ENCODE data around the gene NTRK3.

Gene NTRK3

DNA sequence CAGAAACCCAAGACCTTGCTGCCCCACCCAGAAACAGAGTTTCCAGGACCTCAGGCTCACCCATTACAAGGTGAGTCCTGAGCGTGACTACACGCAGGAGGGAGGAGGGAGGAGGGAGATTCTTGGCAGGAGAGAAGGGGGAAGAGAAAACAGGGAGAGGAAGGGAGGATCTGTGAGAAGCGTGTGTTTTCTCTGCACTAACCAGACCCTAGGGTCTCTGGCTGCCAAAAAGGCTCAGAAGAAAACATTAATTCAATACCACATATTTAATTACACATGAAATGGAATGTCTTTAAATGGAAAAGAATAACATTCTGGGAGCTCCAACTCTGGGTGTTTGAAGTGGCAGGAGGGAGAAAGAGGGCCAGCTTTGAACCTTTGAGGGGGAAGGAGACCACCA is 309.0 kb downstream of the NTRK3 start:
- Histone ChIP-seq H3K4me3 (ENCODE audit: low read length) (no peak overlapping the region), H3K9me3 (replicated peaks; ENCODE audit: low read length) (no peaks in the 10 kb centered on the region), H3K9ac (ENCODE audit: low read depth, low read length) (no peak overlapping the region), H3K27me3 (ENCODE audit: control insufficient read depth, insufficient read depth, low read length) (no peaks in the 10 kb centered on the region), H3K4me1 (ENCODE audit: control insufficient read depth, insufficient read depth, low read length) (no peaks in the 10 kb centered on the region), H3K4me2 (ENCODE audit: low read length) (no peak overlapping the region), H3K36me3 (ENCODE audit: insufficient read depth, low read length) (no peaks in the 10 kb centered on the region)

DNA sequence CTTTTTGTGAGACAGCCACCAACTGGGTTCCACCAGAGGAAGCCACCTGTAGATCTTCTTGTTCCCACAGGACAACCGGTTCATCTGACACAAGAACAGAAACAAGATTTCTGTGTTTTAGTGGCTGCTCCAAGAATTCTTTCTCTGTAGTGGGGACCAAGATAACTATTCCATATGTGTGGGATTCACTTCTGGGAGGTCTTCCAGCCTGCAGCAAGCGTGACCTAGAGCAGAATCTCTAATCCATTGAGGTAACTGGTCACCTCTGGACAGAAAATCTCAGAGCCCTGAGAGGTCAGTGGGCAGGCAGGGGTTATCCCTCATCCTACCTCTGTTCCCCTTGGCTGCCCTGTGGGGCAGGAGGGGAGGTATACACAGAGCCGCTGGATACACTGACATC is 311.3 kb downstream of the NTRK3 start:
- no peaks in the 10 kb centered on the region for H3K9me3 ChIP-seq (replicated peaks; ENCODE audit: low read length)
- H3K4me3 ChIP-seq (ENCODE audit: low read length): no peak overlapping the region
- no peak overlapping the region for H3K4me2 ChIP-seq (ENCODE audit: low read length)
- no peaks in the 10 kb centered on the region for H3K4me1 ChIP-seq (ENCODE audit: control insufficient read depth, insufficient read depth, low read length)
- H3K36me3 ChIP-seq (ENCODE audit: insufficient read depth, low read length): no peaks in the 10 kb centered on the region
- H3K9ac ChIP-seq (ENCODE audit: low read depth, low read length): no peak overlapping the region
- H3K27me3 ChIP-seq (ENCODE audit: control insufficient read depth, insufficient read depth, low read length): no peaks in the 10 kb centered on the region

DNA sequence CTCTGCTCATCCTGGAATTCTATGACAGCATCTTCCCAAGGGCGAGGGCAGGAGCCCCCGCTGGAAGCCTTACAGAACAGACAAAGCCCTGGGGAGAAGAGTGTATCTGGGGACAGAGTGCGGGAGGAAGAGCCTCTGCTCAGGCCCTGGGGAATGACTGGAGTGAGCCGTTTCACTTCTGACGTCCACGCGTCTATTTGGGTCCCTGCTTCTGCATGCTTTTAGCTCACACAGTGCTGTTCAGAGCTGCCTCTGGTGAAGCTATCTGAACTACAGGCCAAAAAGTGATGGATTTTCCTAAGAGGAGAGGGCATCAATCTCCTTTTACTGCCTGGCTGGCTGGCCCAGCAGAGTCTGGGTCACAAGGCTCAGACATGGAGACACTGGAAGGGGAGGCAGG is 311.8 kb downstream of the NTRK3 start:
- H3K9me3 ChIP-seq (replicated peaks; ENCODE audit: low read length): no peaks in the 10 kb centered on the region
- H3K4me3 ChIP-seq (ENCODE audit: low read length): no peak overlapping the region
- H3K4me2 ChIP-seq (ENCODE audit: low read length): no peak overlapping the region
- H3K4me1 ChIP-seq (ENCODE audit: control insufficient read depth, insufficient read depth, low read length): no peaks in the 10 kb centered on the region
- no peaks in the 10 kb centered on the region for H3K36me3 ChIP-seq (ENCODE audit: insufficient read depth, low read length)
- no peaks in the 10 kb centered on the region for H3K27me3 ChIP-seq (ENCODE audit: control insufficient read depth, insufficient read depth, low read length)
- no peak overlapping the region for H3K9ac ChIP-seq (ENCODE audit: low read depth, low read length)

DNA sequence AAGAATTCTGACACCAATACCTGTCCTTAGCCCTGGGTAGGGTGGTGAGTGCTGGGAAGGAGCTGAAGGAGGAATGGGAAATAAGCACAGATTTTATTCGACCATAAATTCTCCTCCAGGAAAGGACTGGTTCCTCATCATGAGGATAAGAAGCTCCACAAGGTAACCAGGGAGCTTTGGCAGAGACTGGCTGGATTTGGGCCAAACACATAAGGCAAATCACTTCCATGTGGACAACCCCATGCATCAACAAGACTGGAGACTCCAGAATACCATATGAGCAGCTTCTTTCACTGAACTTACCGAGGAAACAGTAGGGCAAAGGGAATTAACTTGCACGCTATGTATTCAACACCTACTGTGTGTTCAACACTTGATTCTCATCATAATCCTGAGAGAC is 312.5 kb downstream of the NTRK3 start:
- no peaks in the 10 kb centered on the region for H3K9me3 ChIP-seq (replicated peaks; ENCODE audit: low read length)

DNA sequence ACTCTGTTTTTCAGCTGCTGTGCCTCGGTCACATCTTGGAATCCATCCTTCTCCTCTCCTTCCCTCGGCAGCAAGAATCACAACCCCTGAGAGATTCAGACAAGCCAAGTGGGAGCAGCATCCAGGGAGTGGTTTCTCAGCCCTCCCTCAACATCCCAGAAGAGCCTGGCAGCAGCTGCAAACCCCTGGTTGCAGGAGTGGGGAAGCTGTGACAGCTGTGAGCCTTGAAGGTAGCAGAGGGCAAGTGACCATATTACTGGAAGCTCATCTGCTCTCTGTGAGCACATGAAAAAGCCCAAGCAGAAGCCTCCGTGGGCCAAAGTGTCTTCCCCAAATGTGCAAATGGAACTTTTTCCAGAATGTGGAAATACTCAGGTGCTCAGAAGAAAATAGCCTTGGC is 312.9 kb downstream of the NTRK3 start:
- no peak overlapping the region for H3K9ac ChIP-seq (ENCODE audit: low read depth, low read length)
- H3K27me3 ChIP-seq (ENCODE audit: control insufficient read depth, insufficient read depth, low read length): no peaks in the 10 kb centered on the region
- no peak overlapping the region for H3K4me3 ChIP-seq (ENCODE audit: low read length)
- H3K4me2 ChIP-seq (ENCODE audit: low read length): no peak overlapping the region
- H3K36me3 ChIP-seq (ENCODE audit: insufficient read depth, low read length): no peaks in the 10 kb centered on the region
- H3K9me3 ChIP-seq (replicated peaks; ENCODE audit: low read length): no peaks in the 10 kb centered on the region
- no peaks in the 10 kb centered on the region for H3K4me1 ChIP-seq (ENCODE audit: control insufficient read depth, insufficient read depth, low read length)

More for the DNA sequence above, 312.5 kb downstream of the NTRK3 start:
- no peak overlapping the region for H3K4me2 ChIP-seq (ENCODE audit: low read length)
- H3K4me3 ChIP-seq (ENCODE audit: low read length): no peak overlapping the region
- no peaks in the 10 kb centered on the region for H3K27me3 ChIP-seq (ENCODE audit: control insufficient read depth, insufficient read depth, low read length)
- no peak overlapping the region for H3K9ac ChIP-seq (ENCODE audit: low read depth, low read length)
- H3K4me1 ChIP-seq (ENCODE audit: control insufficient read depth, insufficient read depth, low read length): no peaks in the 10 kb centered on the region
- no peaks in the 10 kb centered on the region for H3K36me3 ChIP-seq (ENCODE audit: insufficient read depth, low read length)

DNA sequence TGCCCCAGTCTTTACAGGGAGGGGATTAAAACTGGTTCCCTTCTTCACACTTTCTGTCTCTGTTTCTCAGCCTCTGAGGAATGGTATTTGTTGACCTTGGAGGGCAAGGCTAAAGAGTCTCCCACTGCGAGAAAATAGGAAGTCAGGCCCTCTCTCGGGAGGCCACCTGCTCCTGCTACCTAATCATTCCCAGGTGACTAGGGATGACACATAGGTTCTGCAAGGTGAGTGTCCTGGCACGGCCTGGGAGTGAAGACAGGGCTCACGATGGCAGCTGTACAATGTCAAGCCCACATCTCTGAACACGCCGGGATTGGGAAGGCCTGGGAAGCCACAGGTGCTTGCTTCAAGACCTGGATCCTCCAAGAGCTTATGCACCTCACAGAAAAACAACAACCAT is 314.2 kb downstream of the NTRK3 start:
- H3K9me3 ChIP-seq (replicated peaks; ENCODE audit: low read length): no peaks in the 10 kb centered on the region
- no peak overlapping the region for H3K9ac ChIP-seq (ENCODE audit: low read depth, low read length)
- no peaks in the 10 kb centered on the region for H3K4me1 ChIP-seq (ENCODE audit: control insufficient read depth, insufficient read depth, low read length)
- H3K4me3 ChIP-seq (ENCODE audit: low read length): no peak overlapping the region
- H3K4me2 ChIP-seq (ENCODE audit: low read length): no peak overlapping the region
- H3K27me3 ChIP-seq (ENCODE audit: control insufficient read depth, insufficient read depth, low read length): no peaks in the 10 kb centered on the region
- no peaks in the 10 kb centered on the region for H3K36me3 ChIP-seq (ENCODE audit: insufficient read depth, low read length)

DNA sequence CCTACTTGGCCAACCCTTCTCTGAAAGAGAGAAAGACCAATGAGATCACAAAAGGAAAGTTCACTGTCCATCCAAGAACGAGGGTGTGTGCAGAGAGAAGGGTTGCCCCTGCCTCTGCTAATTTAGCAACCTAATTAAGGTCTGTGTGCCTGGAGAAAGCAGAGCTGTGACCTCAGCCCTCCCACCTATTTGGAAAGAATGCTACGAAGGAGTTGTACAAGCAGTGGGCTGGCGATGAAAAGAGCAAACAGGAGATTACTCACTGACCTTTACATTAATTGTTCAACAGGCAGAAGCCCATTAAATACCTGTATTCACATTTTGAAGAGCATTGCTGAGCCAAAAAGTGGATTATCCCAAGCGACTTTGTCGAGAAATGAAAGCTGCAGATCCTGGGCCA is 314.9 kb downstream of the NTRK3 start:
- Histone ChIP-seq H3K9me3 (replicated peaks; ENCODE audit: low read length) (no peaks in the 10 kb centered on the region), H3K4me2 (ENCODE audit: low read length) (no peak overlapping the region), H3K4me3 (ENCODE audit: low read length) (no peak overlapping the region), H3K36me3 (ENCODE audit: insufficient read depth, low read length) (no peaks in the 10 kb centered on the region), H3K4me1 (ENCODE audit: control insufficient read depth, insufficient read depth, low read length) (no peaks in the 10 kb centered on the region), H3K27me3 (ENCODE audit: control insufficient read depth, insufficient read depth, low read length) (no peaks in the 10 kb centered on the region), H3K9ac (ENCODE audit: low read depth, low read length) (no peak overlapping the region)

DNA sequence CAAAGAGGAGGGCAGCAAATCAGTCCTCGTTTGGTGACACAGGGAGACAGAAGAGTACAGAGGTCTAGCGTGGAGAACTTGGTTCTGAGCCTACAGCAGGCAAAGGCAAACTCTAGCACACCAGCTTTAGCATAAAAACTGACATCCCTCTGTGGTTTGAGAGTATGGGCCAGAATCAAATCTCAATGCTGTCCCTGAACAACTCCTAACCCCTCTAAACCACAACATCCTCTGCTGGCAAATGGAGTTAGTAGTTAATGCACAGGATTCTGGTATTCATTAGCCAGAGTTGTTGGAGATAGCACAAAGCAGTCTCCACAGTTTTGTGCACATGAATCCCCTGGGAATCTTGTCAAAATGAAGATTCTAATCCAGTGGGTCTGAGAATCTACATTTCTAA is 315.8 kb downstream of the NTRK3 start:
- Histone ChIP-seq H3K9ac (ENCODE audit: low read depth, low read length) (no peak overlapping the region), H3K4me3 (ENCODE audit: low read length) (no peak overlapping the region), H3K9me3 (replicated peaks; ENCODE audit: low read length) (no peaks in the 10 kb centered on the region), H3K4me1 (ENCODE audit: control insufficient read depth, insufficient read depth, low read length) (no peaks in the 10 kb centered on the region), H3K36me3 (ENCODE audit: insufficient read depth, low read length) (no peaks in the 10 kb centered on the region), H3K27me3 (ENCODE audit: control insufficient read depth, insufficient read depth, low read length) (no peaks in the 10 kb centered on the region), H3K4me2 (ENCODE audit: low read length) (no peak overlapping the region)

DNA sequence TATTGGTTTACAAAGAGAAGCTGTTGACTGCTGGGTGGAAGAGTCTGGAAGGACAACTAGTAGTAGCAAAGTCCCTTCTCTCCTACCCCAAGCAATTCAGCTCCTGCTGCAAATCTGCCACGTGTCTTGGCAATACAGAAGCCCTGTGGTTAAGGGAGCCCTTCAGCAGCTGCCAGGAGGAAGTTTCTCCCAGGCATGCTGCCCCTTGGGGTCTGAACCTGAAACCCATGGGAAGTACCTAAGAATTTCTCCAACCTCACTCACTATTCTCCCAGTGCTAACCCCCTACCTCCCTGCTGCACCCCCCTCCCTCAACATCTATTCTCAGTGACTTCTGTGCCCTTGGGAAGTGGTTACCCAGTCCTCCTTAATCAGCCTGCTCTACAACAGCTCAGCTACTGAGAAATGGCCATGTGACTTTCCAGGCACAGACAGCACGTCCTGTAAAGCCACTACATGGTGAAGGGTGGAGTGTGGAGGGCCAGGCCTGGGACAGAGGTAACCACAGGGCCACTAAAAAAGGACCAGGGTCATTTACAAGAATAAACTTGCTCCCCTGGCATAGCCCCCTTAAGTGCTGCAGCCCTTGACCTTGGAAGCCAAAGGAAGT is 316.6 kb downstream of the NTRK3 start:
- H3K4me3 ChIP-seq (ENCODE audit: low read length): no peak overlapping the region
- no peaks in the 10 kb centered on the region for H3K36me3 ChIP-seq (ENCODE audit: insufficient read depth, low read length)
- H3K4me1 ChIP-seq (ENCODE audit: control insufficient read depth, insufficient read depth, low read length): no peaks in the 10 kb centered on the region
- no peak overlapping the region for H3K4me2 ChIP-seq (ENCODE audit: low read length)
- H3K9ac ChIP-seq (ENCODE audit: low read depth, low read length): no peak overlapping the region
- no peaks in the 10 kb centered on the region for H3K27me3 ChIP-seq (ENCODE audit: control insufficient read depth, insufficient read depth, low read length)
- no peaks in the 10 kb centered on the region for H3K9me3 ChIP-seq (replicated peaks; ENCODE audit: low read length)

DNA sequence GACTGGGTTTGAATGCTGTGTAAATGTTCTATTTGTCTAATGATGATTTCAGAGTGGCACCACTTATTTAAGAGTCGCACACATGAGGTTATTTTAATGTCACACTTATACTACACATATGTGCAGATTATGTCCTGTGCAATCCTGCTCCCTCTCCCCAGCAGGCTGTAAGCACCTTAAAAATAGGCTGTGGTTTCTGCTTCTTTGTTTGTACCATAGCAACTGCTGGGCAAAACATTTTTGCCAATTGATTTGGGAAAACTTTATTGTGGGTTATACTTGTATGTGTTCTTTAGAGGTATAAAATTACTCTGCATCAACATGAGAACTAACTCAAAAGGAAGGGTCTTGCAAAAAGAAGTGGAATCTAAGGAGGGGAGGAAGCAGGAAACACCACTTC is 318.5 kb downstream of the NTRK3 start:
- Histone ChIP-seq H3K4me2 (ENCODE audit: low read length) (no peak overlapping the region), H3K9ac (ENCODE audit: low read depth, low read length) (no peak overlapping the region), H3K4me1 (ENCODE audit: control insufficient read depth, insufficient read depth, low read length) (no peaks in the 10 kb centered on the region), H3K27me3 (ENCODE audit: control insufficient read depth, insufficient read depth, low read length) (no peaks in the 10 kb centered on the region), H3K4me3 (ENCODE audit: low read length) (no peak overlapping the region), H3K9me3 (replicated peaks; ENCODE audit: low read length) (no peaks in the 10 kb centered on the region), H3K36me3 (ENCODE audit: insufficient read depth, low read length) (no peaks in the 10 kb centered on the region)

DNA sequence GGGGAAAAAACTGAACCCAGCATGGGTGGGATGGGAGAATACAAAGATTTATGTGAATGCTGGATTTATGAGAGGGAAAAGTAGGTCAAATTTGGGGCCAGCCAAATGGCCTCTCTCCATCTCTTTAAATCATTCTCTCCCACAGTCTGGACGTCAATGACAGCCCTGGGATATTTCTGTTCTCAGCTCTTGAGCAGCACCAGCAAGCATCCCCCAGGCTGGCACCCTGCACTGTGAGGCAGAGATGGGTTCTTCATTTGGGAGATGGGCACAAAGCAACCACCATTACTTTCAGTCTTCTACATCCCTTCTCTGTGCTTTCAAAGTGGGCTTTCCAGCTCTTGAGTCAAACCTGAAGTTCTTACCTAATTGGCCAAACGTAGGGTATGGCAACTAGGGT is 321.0 kb downstream of the NTRK3 start:
- Histone ChIP-seq H3K36me3 (ENCODE audit: insufficient read depth, low read length) (no peaks in the 10 kb centered on the region), H3K27me3 (ENCODE audit: control insufficient read depth, insufficient read depth, low read length) (no peaks in the 10 kb centered on the region), H3K9ac (ENCODE audit: low read depth, low read length) (no peak overlapping the region), H3K4me3 (ENCODE audit: low read length) (no peak overlapping the region), H3K4me2 (ENCODE audit: low read length) (no peak overlapping the region), H3K9me3 (replicated peaks; ENCODE audit: low read length) (no peaks in the 10 kb centered on the region), H3K4me1 (ENCODE audit: control insufficient read depth, insufficient read depth, low read length) (no peaks in the 10 kb centered on the region)

DNA sequence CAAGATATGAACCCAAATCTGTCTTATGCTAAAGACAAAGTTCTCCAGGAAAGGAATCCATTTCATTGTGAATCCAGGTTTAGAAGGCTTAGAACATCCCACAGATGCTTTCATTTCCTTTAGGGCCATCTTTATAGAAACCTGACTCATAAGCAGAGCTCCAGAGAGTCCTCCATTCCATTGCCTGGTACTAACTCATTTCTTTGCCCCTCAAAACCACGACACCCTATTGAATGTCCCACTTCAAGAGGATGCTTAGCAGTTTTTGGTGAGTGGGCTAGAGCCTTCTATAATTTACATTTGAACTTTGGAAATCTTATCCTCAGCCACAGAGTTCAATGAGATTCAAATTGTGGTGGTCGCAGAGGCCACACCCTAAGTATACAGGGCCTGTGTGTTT is 325.0 kb downstream of the NTRK3 start:
- no peaks in the 10 kb centered on the region for H3K9me3 ChIP-seq (replicated peaks; ENCODE audit: low read length)
- no peak overlapping the region for H3K9ac ChIP-seq (ENCODE audit: low read depth, low read length)
- no peaks in the 10 kb centered on the region for H3K27me3 ChIP-seq (ENCODE audit: control insufficient read depth, insufficient read depth, low read length)
- no peaks in the 10 kb centered on the region for H3K4me1 ChIP-seq (ENCODE audit: control insufficient read depth, insufficient read depth, low read length)
- H3K4me2 ChIP-seq (ENCODE audit: low read length): no peak overlapping the region
- H3K4me3 ChIP-seq (ENCODE audit: low read length): no peak overlapping the region
- no peaks in the 10 kb centered on the region for H3K36me3 ChIP-seq (ENCODE audit: insufficient read depth, low read length)

Measured in skeletal muscle satellite cell (primary cell).